Gastroesophageal sphincter (tissue), 3 donors: Measurements from ENCODE around the gene CCL4.

Experiments
- CTCF ChIP-seq, 4 experiments: fragments of 200-600 bp in 2 of 4; fragments of 450-650 bp in 2 of 4; sonication (generic) in 1 of 4; IDR thresholded peaks; one replicate each; pipeline ENCODE4 v1.5.1; 2017 to 2019; ENCODE audit warnings: antibody characterized with exemption in 4 of 4, mild to moderate bottlenecking in 2 of 4, moderate library complexity in 2 of 4
- EP300 ChIP-seq: sonication (generic); formaldehyde crosslinking; IDR thresholded peaks from one replicate; pipeline ENCODE4 v1.6.1; 2017; ENCODE audit warnings: antibody characterized with exemption, mild to moderate bottlenecking
- POLR2A ChIP-seq, 2 donors: fragments of 450-650 bp; IDR thresholded peaks; one replicate each; pipeline ENCODE4 v1.6.1; 2017; ENCODE audit warnings: antibody characterized with exemption in 2 of 2, mild to moderate bottlenecking in 2 of 2, moderate library complexity in 1 of 2
- POLR2AphosphoS5 ChIP-seq: sonication (generic); formaldehyde crosslinking; IDR thresholded peaks from one replicate; pipeline ENCODE4 v1.6.1; 2017; ENCODE audit warnings: antibody characterized with exemption

GRCh38 chr17:36133602-36134236 is 30.1 kb downstream of the CCL4 start:
- no peak for TF ChIP-seq CTCF (IDR thresholded peaks at IDR 0.05)
- TF ChIP-seq POLR2A (IDR thresholded peaks at IDR 0.05) = no peak
- TF ChIP-seq POLR2AphosphoS5 = no peak
- no peak for TF ChIP-seq EP300
